ENCODE results near the gene CNFN.

DNA sequence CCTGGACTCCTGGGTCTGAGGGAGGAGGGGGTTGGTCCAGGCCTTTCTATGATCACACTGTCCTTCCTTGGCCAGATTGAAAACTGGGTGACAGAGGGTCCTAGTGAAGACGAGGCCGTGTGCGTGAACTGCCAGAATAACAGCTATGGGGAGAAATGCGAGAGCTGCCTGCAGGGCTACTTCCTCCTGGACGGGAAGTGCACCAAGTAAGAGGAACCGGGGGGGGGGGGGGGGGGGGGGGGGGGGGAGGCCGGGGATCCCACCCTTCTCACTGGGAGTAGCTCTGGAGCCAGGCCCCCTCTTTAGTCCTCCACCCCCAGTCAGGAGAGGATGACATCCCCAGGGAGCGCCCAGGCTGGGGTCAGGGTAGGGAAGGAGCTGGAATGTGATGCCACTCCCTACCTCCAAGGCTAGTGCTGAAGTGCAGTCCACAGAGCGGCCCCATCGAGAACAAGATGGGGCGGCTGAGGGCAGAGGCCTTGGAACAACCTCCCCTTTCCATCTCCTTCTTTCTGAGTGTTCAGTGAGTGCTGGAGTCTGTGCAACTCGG, 19.4 kb downstream of the CNFN start:
- no peak for TF ChIP-seq POLR2AphosphoS2 (conservative IDR thresholded peaks at IDR 0.05; ENCODE audit: low read length)
- no peak for TF ChIP-seq CTCF (IDR thresholded peaks at IDR 0.05)
- no peak for TF ChIP-seq E2F6 (IDR thresholded peaks at IDR 0.05; ENCODE audit: borderline replicate concordance, low read depth)
- no peak for TF ChIP-seq CEBPB (IDR thresholded peaks at IDR 0.05)
- TF ChIP-seq RNF2 (IDR thresholded peaks at IDR 0.05; ENCODE audit: borderline replicate concordance, low read depth), result no peak
- no peak for TF ChIP-seq RAD21 (conservative IDR thresholded peaks at IDR 0.05 in 1 of 2, IDR thresholded peaks at IDR 0.05 in 1 of 2)
- TF ChIP-seq POLR2A (IDR thresholded peaks at IDR 0.05; ENCODE audit: low read length), result no peak
- no peak for TF ChIP-seq JUN (IDR thresholded peaks at IDR 0.05)
- TF ChIP-seq, protein P1, sequence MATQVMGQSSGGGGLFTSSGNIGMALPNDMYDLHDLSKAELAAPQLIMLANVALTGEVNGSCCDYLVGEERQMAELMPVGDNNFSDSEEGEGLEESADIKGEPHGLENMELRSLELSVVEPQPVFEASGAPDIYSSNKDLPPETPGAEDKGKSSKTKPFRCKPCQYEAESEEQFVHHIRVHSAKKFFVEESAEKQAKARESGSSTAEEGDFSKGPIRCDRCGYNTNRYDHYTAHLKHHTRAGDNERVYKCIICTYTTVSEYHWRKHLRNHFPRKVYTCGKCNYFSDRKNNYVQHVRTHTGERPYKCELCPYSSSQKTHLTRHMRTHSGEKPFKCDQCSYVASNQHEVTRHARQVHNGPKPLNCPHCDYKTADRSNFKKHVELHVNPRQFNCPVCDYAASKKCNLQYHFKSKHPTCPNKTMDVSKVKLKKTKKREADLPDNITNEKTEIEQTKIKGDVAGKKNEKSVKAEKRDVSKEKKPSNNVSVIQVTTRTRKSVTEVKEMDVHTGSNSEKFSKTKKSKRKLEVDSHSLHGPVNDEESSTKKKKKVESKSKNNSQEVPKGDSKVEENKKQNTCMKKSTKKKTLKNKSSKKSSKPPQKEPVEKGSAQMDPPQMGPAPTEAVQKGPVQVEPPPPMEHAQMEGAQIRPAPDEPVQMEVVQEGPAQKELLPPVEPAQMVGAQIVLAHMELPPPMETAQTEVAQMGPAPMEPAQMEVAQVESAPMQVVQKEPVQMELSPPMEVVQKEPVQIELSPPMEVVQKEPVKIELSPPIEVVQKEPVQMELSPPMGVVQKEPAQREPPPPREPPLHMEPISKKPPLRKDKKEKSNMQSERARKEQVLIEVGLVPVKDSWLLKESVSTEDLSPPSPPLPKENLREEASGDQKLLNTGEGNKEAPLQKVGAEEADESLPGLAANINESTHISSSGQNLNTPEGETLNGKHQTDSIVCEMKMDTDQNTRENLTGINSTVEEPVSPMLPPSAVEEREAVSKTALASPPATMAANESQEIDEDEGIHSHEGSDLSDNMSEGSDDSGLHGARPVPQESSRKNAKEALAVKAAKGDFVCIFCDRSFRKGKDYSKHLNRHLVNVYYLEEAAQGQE (IDR thresholded peaks at IDR 0.05), result no peak
- no peak for TF ChIP-seq MYC (IDR thresholded peaks at IDR 0.05; ENCODE audit: borderline replicate concordance, low read length)
- TF ChIP-seq CHD2 (IDR thresholded peaks at IDR 0.05; ENCODE audit: low read length, partially characterized antibody), result no peak
